Left lobe of liver (tissue), 2 donors: ENCODE measurements around the gene LTO1. TPM values are rescaled to one million over a fixed set of nuclear protein-coding genes. Genes with fewer than 3 reads are reported as not detected.
"Not testable (repeated sequence)": the region's sequence is repeated elsewhere in the genome, so short reads cannot be mapped to it uniquely, and the experiment has no call there.

Experiments used
- ATAC-seq: fragments of 200-7000 bp; cut with Tn5 transposase; one replicate; pipeline ENCODE4 v1.9.1; 2020; ENCODE audit warnings: mild to moderate bottlenecking, moderate library complexity
- DNase-seq: peaks from one replicate; pipeline ENCODE4 v3.0.0-alpha.2; 2020; ENCODE audit warnings: low spot score
- total RNA-seq: library from RNA; stranded (reverse); gene quantifications from one replicate; pipeline ENCODE4 v1.2.1, GENCODE V29; 2021
- donor health status: DM: no; HTN: no; CAD: no; lungs with moderate emphysema.
- donor health status: DM: no; HTN: yes; CAD: no.

Gene LTO1
- total RNA-seq, 1 donor from 2014 or later, result 7.6 TPM

DNA sequence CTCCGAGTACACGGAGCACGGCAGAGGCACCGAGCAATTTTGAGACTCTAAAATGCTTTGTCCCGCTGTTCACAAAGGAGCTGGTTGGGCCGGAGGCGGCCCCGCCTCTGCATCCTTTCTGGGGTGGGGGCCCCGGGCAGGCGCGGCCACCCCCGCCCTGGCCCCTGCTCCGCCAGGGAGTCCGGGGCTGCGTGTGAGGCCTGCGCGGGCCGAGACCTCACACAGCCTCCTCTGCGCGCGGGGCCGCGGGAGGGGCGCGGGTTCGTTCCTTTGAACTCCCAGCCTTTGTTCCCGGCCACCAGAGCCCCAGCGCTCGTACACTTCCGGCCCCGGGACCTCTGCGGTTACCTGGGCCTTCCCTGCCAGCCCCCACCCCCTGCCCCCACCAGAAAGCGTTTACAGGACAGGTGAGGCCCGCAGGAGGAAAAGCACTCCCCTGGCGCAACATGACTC, 27.1 kb upstream of the LTO1 start:
- no peak for ATAC-seq
- DNase-seq, result no peak

DNA sequence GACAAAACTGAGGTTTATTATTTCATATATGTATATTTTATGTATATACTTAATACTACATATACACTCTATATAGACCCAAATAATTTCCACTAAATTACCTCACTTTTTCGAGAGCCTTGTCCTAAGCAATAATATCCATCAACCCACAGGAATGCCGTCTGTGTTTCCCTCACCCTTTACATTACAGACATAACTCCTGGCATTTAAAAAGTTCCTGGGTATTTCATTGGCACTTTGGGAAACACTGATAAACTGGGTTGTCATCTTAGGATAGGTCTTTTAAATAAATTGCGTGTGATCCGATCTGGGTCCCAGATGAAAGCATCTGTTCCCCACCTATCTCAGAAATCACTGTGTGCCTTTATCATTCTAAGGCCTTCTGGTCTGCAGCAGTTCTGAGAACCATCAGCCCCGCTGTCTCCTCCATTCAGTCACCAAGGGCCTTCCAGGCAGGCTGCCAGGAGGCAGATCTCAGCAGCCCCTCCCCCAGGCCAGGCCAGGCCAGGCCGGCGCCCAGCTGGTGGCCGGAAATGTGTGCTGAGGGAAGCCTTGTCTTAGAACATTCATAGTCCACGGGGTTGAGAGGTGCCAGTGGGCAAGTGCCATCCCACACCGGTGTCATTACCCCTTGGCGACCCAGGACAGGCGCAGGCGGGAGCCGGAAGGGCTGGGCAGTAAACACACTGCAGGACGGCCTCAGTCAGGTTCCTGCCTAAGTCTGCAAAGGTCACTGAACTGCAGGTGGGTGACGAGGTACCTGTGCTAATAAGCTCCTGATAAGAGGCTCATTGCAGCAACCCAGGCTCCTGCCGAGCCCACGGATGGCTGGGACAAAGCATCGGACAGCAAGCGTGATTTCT, 25.4 kb upstream of the LTO1 start:
- peak; percentile 85 for DNase-seq
- peak; percentile 92 for ATAC-seq

- DNase-seq (no peak), ATAC-seq (no peak)
Measured at GRCh38 chr11:69699213-69699612, 24.1 kb upstream of the LTO1 start.

GRCh38 chr11:69698362-69698761, 23.2 kb upstream of the LTO1 start:
- no peak for DNase-seq
- ATAC-seq, result no peak

DNA sequence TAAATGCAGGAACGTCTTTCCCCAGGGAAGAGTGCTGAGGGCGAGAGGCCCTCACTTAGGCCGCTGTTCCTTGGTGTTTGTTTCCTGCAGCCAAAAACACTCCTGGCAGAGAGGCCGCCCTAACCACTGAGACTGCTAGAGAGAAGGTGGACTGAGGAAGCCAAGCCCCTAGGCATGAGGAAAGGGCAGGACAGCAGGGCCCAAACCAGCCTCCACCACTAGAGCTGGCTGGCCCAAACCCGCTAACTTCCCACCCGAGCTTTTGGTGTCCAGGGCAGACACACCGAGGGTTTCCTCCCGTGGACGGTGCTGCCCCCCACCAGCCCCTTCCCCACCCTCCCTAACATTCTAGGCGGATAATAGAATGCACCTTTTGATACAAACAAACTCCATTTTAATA, 22.7 kb upstream of the LTO1 start:
- DNase-seq, result no peak

DNA sequence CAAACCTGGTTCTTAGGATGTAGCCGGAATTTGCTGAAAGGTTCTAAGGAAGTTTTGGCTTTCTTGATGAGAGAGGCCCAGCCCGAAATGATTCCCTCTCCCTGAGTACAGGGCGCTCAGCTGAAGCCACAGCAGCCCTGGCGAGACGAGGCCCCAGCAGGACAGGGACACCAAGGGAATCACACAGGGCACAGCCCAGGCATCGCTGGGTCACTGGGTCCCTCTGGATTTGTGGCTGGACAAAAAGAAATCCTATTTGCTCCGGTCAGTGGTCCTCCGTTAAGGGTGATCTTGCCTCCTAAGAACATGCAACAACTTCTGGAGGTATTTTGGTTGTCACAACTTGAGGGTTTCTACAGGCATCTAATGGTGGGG, 22.3 kb upstream of the LTO1 start:
- no peak for DNase-seq
- ATAC-seq, result no peak

More for the DNA sequence above, 22.7 kb upstream of the LTO1 start:
- ATAC-seq, result no peak

- ATAC-seq (no peak), DNase-seq (no peak)
Measured at GRCh38 chr11:69696749-69697468, 21.8 kb upstream of the LTO1 start.

DNA sequence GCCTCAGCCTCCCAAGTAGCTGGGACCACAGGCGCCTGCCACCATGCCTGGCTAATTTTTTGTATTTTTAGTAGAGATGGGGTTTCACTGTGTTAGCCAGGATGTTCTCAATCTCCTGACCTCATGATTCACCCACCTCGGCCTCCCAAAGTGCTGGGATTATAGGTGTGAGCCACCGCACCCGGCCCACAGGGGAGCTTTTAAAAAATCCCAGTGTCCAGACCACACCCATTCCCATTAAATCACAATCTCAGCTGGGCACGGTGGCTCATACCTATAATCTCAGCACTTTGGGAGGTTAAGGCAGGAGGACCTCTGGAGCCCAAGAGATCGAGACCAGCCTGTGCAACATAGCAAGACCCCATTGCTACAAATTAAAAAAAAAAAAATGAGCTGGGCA, 20.8 kb upstream of the LTO1 start:
- not testable (repeated sequence) for ATAC-seq

GRCh38 chr11:69695581-69695980, 20.4 kb upstream of the LTO1 start:
- DNase-seq, result no peak
- ATAC-seq, result no peak

More for the DNA sequence above, 20.8 kb upstream of the LTO1 start:
- DNase-seq, result not testable (repeated sequence)

DNA sequence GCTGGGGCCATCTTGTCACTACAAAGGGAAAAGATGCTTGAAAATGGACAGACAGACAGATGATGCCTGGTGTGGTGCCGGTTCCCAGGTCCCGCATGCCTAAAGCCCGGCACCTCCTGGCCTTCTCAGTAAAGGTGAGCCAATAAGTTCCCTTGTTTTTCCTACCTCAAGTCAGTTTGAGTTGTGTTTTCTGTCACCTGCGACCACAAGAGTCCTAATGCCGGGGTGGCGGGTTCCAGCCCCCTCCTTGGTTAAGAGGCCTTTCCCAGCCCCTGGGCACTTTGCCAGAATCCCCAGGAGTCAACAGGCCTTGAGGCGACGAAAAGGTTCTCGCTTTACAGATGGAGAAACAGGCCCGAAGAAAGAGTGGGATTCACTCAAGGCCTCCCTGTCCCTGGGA, 19.6 kb upstream of the LTO1 start:
- DNase-seq (no peak), ATAC-seq (no peak)

- ATAC-seq (no peak), DNase-seq (no peak)
Measured at GRCh38 chr11:69692422-69692821, 17.3 kb upstream of the LTO1 start.

- ATAC-seq (no peak), DNase-seq (no peak)
Measured at GRCh38 chr11:69691463-69691862, 16.3 kb upstream of the LTO1 start.

GRCh38 chr11:69689484-69690319, 14.5 kb upstream of the LTO1 start:
- DNase-seq (no peak), ATAC-seq (no peak)

GRCh38 chr11:69687969-69688771, 13.0 kb upstream of the LTO1 start:
- DNase-seq, ATAC-seq: not testable (repeated sequence)

GRCh38 chr11:69686856-69687255, 11.7 kb upstream of the LTO1 start:
- DNase-seq, result no peak
- no peak for ATAC-seq

DNA sequence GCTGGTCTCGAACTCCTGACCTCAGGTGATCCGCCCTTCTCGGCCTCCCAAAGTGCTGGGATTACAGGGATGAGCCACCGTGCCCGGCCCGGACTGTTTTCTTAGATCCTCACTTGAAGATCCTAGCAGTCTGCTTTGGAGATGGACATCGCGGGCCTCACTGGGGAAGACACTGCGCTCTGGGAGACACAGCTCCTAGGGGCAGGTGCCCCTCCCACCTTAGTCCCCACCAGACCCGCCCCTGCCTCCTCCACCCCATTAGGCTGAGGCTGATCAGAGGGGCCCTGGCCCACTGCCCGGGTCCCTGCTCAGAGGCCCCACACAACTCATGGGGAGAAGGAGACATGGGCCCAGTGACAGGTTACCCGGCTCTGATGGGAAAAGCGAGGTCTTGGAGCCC, 11.3 kb upstream of the LTO1 start:
- ATAC-seq, result no peak
- no peak for DNase-seq

GRCh38 chr11:69685348-69685747, 10.2 kb upstream of the LTO1 start:
- ATAC-seq (no peak), DNase-seq (no peak)

- no peak for DNase-seq
- ATAC-seq, result no peak
Measured at GRCh38 chr11:69684651-69685050, 9.5 kb upstream of the LTO1 start.

- DNase-seq, result no peak
- peak; percentile 78 for ATAC-seq
Measured at GRCh38 chr11:69683764-69684333, 8.7 kb upstream of the LTO1 start.
